Hematopoietic multipotent progenitor cell treated with erythropoietin and hydrocortisone succinate and interleukin-3 and kit ligand, for 8 days (in vitro differentiated cells): ENCODE data around the gene TMEM273.
"Not testable (repeated sequence)": the region's sequence is repeated elsewhere in the genome, so short reads cannot be mapped to it uniquely, and the experiment has no call there.

ENCODE experiments used
- DNase-seq: peaks from one replicate; pipeline ENCODE4 v3.0.0-alpha.2; 2015

The TMEM273 gene

DNA sequence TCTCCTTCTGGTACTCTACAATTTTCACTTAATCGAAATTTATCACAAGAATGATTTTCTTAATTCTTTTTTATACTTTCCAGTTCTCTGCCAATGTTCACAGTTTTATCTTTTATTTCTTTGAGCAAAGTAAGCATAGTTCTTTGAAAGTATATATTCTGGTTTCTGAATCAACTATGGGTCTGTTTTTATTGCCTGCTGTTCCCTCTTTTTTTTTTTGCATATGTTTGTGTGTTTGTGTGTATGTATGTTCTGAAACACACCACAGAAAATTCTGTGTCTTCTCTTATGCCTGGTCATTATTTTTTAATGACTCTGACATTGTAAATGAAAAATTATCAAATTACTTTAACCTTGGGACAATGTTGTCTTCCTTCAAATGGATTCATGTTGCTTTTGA, 15.9 kb upstream of the TMEM273 start:
- no peak for DNase-seq

DNA sequence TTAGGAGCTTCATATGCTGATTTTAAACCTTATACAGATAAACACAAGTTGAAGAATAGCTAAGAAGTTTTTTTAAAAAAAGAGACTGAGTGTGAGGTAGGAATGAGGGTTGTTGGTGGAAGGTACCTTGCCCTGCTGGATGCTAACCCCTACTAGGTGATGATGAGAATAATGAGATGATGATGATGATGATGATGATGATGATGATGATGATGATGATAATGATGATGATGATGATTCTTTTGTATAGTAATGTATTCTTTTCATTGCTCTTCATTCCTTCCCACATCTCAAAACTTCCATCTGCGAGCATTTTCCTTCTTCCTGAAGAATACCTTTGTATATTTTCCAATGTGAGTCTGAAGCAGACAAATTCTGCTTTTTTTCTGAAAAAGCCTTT, 14.1 kb upstream of the TMEM273 start:
- no peak for DNase-seq

DNA sequence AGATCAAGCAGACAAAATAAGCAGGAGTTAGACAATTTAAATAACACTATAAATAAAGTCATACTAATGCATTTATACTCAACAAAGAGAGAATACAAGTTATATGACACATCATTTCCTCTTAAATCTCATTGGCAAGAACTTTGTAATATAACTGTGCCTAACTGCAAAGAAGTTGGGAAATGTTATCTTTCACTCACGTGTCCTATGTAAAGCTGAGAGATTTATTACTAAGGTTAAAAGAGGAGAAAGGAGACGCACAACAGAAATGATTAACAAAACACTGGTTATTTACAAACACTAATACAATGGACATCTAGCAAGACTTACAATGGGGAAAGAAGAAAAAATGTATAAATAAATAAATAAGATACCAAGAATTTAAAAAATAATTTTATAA, 12.7 kb upstream of the TMEM273 start:
- no peak for DNase-seq

DNA sequence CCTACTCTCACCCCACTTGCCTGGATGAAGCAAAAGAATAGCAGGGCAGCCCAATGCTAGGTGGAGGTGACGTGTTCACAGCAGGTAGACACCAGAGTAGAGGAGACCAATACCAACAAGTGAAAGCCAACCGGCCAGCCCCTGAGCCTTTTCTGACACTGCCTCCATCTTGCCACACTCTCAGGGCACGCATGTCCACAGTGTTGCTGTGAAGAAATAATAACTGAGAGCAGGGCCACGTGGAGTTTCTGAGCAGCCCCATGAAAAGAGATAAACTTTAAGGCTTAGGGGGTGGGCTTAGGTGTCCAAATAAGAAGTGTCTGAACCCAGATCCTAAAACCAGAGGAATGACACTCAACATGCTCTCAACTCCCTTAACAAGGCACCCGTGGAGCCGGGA, 9.0 kb upstream of the TMEM273 start:
- no peak for DNase-seq

DNA sequence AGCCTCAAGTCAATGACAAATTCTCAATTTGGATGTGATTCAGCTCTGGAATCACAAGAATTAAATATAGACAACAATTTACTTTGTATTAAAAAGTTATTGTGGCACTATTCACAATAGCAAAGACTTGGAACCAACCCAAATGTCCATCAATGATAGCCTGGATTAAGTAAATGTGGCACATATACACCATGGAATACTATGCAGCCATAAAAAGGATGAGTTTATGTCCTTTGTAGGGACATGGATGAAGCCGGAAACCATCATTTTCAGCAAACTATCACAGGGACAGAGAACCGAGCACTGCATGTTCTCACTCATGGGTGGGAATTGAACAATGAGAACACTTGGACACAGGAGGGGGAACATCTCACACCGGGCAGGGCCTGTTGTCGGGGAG, 7.7 kb upstream of the TMEM273 start:
- DNase-seq, result not testable (repeated sequence)

DNA sequence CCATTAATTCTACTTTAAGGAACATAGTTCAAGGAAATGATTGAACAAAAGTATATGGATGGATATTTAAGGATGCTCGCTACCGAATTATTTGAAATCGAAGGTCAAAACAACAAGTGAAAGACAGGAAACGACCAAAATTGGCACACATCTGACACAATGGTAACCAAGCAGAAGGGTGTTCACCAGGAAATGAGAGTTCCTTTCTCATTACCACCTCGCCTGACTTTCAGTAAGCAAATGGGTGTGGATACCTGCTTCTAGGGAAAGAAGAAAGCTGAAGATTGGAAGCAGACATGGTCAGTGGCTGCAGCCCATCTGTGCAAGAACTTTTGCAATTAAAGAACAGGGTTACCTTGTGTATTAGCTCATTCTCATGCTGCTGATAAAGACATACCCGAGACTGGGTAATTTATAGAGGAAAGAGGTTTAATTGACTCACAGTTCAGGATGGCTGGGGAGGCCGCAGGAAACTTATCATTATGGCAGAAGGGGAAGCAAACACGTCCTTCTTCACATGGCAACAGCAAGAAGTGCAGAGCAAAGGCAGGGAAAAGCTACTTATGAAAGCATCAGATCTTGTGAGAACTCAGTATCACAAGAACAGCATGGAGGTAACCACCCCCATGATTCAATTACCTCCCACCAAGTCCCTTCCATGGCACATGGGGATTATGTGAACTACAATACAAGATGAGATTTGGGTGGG, 6.2 kb upstream of the TMEM273 start:
- no peak for DNase-seq

DNA sequence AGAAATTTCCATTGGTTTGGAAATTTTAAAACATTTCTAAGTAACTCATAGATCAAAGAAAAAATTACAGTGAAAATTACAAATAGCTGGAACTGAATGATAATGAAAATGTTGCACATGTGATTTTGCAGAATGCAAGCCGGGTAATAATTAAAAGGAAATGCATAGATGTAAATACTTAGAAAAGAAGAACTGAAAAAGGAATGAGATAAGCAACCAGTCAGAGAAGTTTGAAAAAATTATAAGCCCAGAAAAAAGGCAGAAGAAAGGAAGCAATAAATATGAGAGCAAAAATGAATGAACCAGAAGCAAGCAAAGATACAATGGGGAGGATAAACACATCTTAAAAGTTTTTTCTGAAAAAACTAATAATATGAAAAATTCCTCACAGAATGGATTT, 3.2 kb upstream of the TMEM273 start:
- DNase-seq, result no peak

DNA sequence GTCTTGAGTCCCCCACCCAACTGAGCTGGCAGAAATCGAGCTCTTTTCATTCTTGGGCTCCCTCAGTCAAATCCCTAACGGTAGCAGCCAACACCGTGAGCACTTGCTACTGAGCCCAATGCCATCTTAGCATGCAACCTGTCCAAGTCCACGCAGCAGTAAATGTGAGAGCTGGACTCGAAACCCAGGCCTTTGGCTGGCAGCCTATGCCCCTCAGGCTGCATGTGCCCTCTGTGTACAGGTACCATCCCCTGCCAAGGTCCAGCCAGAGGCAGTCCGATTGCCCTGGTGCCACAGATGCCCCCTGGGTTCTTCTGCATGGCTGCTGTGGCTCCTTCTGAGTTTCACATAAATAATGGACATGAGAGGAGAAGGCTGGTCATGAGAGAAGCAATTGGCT, 1.2 kb upstream of the TMEM273 start:
- DNase-seq, result no peak

DNA sequence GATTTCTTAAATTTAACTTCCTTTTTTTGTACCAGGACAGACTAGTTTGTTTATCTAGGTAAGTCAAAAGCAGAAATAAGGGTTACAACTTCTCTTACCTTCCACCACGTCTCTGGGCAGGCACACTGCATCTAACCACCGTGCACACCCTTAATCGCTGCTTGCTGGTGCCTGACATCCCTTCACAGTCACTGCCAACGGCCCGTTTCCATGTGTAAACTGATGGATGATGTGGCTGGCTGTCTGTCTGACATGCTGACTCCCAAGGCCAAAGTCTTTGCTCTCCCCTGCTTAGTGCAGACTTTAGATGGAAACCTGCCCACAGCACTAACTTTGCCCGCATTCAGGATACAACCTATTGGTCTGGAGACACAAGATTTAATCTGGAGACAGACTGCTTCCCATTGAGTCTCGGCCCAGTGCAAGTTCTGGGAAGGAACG, 1.1 kb downstream of the TMEM273 start:
- DNase-seq, result no peak

DNA sequence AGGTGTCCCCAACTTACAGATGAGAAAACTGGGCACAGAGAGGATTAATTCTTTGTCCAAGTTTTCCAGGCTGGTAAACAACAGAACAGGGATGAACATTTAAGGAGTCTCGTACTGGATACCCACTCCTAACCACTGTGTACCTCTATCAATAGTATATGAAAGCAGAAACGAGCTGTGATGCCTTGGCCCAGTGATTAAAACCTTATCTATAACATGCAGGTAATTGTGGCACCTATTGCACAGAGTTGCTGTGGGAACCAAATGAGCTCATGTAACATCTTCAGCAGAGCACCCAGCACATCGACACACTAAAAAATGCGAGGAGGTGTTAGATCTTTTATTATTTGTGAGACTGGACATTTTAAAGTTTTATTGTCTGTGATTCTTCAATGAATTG, 1.6 kb downstream of the TMEM273 start:
- DNase-seq, result no peak

DNA sequence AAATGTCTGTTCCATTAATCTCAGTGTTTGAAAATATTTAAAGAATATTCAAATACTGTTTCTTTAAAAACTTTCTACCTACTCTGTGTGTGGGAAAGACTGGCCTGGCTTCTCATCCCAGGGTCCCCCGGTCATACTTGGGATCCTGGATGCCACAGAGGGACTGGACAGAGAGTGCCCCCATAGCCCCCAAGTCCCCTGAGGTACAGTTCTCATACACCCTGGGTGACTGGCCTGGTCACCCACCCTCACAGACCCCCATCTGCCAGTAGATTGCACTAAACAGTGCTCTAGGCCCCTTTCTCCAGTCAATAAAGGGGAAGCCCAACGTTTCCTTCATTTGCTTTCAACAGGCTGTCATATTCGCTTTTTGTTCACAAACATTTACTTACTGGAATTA, 3.0 kb downstream of the TMEM273 start:
- DNase-seq, result no peak

DNA sequence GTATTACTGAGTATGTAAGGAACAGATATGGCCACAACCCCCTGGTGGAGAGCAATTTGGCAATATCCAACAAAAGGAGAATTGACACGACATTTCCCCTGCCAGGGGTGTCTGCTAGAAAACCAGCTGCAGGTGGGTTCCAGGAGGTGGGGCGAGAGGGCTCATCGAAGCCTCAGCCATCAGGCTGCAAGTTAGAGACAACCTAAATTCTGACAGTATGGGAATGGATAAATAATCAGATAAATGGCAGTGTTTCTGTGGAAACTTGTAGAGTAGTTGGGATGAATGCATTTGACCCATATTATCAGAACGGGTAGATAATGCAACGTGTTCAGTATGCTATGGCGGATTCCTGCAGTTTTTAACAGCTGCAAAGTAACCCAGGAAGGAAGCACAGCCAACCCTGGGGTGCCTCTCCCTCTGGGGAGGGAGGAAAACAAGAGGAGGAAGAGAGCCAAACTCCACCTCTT, 3.5 kb downstream of the TMEM273 start:
- peak; percentile 11 for DNase-seq

DNA sequence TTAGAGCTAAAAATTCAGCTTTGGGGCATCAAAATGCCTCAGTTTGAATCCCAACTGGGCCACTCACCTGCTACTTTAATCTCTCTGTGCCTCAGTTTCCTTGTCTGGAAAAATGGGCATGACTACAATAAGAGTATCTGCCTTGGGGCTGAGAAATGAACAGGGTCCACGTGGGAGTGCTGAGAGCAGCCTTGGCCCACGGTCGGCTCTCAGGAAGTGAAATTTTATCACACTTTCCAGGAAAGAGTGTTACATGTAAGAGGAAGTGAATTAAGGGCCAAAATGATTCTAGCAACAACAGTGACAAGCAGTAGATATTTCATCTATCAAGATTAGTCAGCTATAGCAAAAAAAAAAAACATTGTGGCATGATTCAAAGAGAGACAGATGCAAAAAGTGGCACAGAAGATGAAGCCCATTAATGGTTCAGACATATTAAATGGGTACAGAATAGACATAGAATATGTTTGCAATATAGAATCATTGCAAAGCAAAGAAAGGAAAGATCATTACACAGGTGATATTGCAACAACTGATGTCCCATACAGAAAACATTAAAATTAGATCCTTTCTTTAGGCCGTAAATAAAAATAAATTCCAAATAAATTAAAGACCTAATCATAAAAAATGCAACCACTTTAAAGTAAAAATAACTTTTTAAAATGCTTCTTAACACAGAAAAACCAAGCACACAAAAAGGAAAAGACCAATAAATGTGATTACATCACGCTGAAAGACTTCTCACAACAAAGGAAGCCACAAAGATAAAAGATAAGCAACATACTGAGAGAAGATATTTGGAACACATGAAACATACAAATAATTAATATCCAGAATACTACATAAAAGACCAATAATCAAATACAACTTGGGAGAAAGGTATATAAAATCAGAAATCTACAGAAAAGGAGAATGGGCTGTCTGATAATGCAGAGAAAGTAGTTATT, 4.3 kb downstream of the TMEM273 start:
- peak; percentile 54 for DNase-seq

DNA sequence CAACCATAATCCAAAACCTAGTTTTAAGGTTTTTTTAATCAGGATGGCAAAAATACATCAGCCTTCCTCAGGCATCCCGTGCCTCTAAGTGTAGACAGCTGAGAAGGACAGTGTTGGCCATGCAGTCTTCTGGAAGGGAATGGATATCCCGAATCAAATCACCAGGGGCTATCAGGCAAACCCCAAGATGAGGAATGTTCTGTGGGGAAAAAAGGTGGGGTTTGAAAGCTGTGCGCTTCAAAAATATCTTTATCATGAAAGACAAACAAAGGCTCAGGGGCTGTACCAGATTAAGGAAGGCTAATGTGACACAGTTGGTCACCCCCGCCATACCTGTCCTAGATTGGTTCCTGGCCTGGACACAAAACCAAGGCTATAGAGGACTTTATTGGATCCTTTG, 5.4 kb downstream of the TMEM273 start:
- no peak for DNase-seq

DNA sequence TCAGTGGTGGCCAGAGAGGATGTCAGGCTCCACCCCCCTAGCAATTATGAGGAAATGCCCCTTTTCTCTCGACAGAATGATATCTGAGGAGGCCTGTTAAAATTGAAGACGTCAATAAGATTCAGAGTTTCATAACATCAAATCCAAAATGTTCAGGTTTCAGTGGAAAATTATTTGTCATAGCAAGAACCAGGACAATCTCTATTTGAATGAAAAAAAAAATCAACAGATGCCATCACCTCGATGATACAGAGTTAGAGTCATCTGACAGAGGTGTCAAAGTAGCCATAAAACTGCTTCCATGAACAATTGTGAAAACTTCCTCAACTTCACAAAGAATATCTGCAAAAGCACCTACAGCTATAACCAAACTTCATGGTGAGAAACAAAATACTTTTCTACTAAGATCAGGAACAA, 7.7 kb downstream of the TMEM273 start:
- DNase-seq, result no peak

DNA sequence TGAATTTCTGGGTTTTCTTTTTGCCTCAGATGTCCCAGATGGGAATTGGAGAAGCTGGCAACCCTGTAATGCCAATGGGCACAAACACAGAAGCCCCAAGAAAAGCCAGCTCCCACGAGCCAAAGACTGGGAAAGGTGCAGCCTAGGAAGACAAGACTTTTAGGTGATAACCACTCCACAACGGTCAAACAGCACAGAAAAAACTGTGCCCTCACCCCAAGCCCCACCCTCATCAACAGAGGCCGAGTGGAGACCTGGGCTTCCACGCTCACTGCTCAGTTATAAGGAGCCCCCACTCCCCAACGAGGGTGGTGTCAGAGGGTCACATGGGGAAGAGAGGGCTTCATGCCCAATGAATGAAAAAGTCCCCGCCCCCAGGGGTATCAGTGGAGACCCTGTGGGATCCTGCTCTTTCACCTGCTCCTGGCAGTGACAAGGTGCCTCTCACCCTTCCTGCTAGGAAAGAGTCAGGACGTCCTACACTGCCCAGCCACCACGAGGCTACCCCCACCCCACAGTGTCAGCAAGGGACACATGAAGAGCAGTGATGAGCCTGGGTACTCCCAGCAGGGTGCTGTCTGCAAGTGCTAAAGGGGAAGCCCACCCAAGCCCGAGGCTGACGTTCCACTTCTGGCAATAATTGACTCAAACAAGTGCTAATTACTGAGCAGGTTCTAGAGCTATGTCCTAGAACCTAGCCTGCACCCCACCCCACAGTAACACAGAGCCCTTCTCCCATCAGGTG, 8.3 kb downstream of the TMEM273 start:
- DNase-seq, result no peak

DNA sequence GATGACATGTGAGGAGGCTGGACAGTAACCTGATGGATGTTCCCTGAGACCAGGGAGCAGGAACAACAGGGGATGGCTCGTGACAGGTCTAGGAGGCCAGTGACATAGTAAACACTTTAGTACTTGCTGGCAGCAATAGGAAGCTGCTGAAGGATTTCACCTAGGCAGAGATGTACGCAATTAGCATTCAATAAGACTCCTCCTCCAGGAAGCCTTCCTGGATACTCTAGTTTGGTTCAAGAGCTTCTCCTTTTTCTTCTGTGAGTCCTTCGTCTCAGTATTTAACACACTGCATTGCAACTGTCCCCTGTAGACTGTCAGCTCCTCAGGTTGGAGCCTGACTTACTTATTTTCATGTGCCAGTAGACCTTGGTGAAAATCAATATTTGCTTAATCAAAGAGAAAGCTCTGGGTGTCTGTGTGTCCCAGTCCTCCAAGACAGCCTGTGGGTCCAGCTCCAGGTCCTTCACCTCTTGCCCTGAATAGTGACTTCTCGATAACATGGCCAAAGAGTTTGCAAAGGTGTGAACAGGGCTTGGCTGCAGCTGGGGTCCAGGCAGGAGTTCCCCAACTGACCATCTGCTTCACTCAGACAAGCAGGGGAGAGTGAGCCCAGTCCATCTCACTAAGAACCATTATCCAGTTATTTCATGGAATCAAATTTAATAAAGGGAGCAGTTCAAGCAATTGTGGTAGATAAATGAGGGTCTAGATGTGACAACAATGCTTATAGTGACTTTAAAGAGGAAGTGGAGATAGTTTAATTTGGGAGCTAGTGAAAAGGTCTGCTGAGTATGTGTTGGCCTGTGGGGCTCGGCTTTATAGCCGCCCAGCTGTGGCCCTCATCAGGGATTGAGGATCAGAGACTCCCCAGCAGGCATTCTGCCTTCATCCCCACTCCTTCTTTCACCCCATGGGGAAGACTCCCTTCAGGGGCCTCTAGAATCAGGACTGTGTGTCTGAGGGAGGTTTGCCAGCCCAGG, 9.4 kb downstream of the TMEM273 start:
- DNase-seq, result no peak

DNA sequence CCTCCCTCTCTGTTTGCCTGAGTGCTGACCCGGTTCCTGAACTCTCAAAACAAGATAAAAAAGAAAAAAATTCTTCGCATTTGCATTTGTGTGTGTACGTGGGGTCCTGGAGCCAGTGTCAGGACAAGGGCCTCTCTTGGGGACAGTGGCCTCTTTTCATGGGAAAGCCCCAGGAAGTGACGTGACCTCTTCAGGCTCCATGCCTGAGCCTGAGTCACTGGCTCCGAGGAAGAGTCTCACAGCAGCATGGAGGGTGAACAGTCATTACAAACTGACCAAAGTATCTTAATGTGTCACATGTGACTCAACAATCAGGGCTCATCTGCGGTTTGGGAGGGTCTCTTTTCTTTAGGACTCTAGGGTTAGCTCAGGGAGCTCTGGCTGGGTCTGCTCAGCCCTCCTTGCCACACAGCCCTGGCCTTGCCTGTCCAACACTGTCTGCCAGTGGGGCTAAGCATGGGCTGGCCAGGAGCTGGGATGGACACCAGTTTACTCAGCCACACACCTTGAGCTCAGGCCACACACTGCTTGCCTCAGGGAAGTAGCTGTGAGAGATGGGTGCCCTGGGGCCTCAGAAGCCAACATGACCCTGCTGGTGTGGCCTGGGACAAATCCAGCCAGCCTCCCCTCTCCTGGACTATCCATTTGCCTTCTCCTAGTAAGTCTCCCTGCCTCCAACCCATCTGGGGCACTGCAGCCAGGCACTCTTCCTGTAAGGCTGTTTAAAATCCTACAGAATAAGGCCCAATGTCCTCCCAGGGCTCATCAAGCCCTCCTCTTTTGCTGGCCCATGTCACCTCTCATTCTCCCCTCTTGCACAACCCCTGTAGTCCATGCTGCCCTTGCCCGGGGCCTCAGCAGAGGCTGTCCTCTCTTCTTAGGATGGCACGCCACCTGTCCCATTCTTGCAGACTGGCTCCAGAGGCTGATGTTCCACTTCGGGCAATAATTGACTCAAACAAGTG, 10.5 kb downstream of the TMEM273 start:
- no peak for DNase-seq

DNA sequence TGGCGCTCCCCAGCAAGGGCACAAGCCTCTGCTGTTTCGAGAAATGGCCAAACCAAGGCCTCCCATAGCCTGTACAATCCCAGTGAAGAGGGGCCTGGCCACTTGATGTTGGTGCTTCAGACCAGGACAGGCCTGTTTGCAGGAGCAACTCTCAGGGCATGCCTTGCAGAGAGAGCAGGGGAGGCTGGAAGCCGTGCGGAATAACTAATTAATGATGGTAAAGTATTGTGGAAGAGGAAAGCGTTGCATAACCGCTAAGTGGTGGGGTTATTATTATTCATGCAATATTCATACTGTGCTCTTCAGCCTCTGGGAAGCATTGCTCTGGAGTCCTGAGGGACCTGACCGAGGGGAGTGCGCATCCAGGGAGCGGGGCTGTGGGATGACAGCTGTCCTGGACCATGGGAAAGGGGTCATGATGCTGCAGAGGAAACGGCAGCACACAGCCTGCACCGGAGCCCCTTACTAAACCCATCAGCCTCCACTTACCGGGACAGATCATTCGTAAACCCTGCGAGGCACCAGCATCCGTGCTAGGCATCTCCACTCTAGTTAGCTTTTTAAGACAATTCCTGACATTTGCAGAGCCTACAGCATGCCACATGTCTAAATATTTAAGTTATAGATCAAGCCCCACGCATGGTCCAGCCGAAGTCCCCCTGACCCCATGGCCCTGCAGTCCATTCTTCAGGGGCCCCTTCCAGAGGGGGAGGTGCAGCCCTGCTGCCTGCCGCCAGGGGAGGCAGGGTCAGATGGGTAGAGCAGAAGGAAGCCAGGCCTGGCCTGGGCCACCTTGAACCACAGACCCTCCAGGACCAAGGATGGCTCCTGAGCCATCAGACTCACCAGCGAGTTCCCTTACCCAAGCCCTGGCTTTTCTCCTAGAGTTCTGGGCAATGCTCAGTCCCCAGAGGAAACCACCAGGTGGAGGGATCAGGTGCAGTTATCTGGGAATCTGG, 11.6 kb downstream of the TMEM273 start:
- no peak for DNase-seq
